ENCODE measurements around the gene ETNK2. TPM values are rescaled to one million over a fixed set of nuclear protein-coding genes. Genes with fewer than 3 reads are reported as not detected.

ETNK2 gene
- total RNA-seq, 1 donor from 2014 or later, result 15.6 TPM

GRCh38 chr1:204190212-204191211, 38.7 kb upstream of the ETNK2 start:
- TF ChIP-seq CTCF (conservative IDR thresholded peaks at IDR 0.05; ENCODE audit: low read depth, low read length), result no peak
- no peak for DNase-seq (ENCODE audit: low read depth)
- H3K4me3 ChIP-seq (ENCODE audit: low read depth, low read length), result peak overlapping the region; percentile 33

DNA sequence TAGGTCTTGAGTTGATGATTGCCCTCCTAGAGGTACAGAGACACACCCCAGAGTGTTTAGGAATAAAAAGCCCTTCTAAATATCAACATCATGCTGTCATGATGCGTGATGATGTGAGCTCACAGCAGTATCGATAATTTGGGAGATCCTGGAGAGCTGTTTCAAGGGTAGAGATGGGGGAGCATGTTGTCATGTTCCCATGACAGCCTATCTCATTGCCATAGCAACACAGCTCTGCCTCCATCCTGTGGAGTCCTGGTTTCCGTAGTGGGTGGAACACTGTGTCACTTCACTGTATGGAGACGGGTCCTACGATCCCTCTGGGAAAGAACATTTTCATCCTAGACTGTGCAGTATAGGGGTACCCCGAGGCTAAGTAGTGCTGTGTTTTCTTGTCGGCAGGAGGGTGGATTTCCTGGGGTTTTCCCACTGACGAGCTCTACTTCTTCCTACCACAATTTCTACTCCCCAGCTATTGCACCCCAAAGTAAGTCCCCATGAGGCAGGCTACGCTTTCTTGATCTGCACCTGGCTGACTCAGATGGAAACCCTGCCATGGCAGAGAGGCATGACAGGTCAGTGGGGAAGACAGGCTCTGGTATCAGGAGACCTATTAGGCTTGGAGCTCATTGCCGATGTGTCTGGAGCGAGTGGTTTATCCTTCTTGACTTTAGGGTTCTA, 37.3 kb upstream of the ETNK2 start:
- H3K4me3 ChIP-seq (ENCODE audit: low read depth, low read length), result no peak overlapping the region
- no peak for TF ChIP-seq CTCF (conservative IDR thresholded peaks at IDR 0.05; ENCODE audit: low read depth, low read length)
- DNase-seq (ENCODE audit: low read depth), result no peak

DNA sequence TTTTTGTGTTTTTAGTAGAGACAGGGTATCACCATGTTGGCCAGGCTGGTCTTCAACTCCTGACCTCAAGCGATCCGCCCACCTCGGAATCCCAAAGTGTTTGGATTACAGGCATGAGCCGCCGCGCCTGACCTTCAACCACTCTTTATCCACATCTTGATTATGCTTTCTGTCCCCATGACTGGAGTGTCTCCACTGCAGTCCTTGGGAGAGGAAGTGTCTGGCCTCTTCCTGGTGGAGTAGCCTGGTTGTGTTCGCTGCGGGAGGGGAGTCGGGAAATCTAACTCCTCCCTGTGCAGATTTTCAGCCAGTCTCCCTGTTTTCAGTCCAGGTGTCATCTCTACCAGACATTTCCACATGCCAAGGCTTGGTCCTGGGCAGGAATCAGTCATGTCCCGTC, 34.8 kb upstream of the ETNK2 start:
- DNase-seq (ENCODE audit: low read depth), result no peak
- no peak overlapping the region for H3K4me3 ChIP-seq (ENCODE audit: low read depth, low read length)
- no peak for TF ChIP-seq CTCF (conservative IDR thresholded peaks at IDR 0.05; ENCODE audit: low read depth, low read length)

DNA sequence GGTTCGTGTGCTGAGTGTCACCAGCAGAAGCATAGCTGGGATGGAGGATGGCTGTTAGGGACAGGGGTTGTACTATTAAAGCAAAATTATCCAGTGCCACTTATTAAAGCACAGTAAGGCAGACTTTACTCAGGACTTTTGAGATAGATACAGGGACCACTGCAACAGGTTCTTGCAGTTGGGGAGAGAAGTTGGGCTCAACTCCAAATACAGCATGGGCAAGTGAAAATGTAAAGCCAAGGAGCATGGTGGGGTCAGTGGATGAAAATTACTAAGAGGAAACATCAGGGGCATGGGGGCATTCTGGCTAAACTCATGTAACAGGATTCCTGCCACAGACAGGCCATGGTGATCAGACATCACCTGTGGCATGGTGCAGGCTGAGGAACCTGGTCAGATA, 29.3 kb upstream of the ETNK2 start:
- H3K4me3 ChIP-seq (ENCODE audit: low read depth, low read length), result no peak overlapping the region
- no peak for TF ChIP-seq CTCF (conservative IDR thresholded peaks at IDR 0.05; ENCODE audit: low read depth, low read length)
- no peak for DNase-seq (ENCODE audit: low read depth)

- no peak for TF ChIP-seq CTCF (conservative IDR thresholded peaks at IDR 0.05; ENCODE audit: low read depth, low read length)
- DNase-seq (ENCODE audit: low read depth), result no peak
Measured at GRCh38 chr1:204180133-204180532, 28.3 kb upstream of the ETNK2 start.

GRCh38 chr1:204178487-204179281, 26.8 kb upstream of the ETNK2 start:
- H3K4me3 ChIP-seq (ENCODE audit: low read depth, low read length), result no peak overlapping the region
- DNase-seq (ENCODE audit: low read depth), result no peak
- TF ChIP-seq CTCF (conservative IDR thresholded peaks at IDR 0.05; ENCODE audit: low read depth, low read length), result no peak

More at GRCh38 chr1:204180133-204180532, 28.3 kb upstream of the ETNK2 start:
- H3K4me3 ChIP-seq (ENCODE audit: low read depth, low read length), result no peak overlapping the region
